A549 (cell line): ENCODE measurements around the gene LAPTM5.

Experiments
- EP300 ChIP-seq, 2 experiments: fragments of >200 bp; sonication (Bioruptor Twin); formaldehyde crosslinking; IDR thresholded peaks; 2 replicates in 1 of 2; 3 replicates in 1 of 2; pipeline ENCODE4 v1.6.1; 2016 to 2017
- JUNB ChIP-seq: fragments of >200 bp; sonication (Bioruptor Twin); formaldehyde crosslinking; IDR thresholded peaks from 2 replicates; pipeline ENCODE4 v1.6.1; 2016
- RNF2 ChIP-seq: fragments of 200-600 bp; sonication (generic); IDR thresholded peaks from 2 replicates; pipeline ENCODE4 v1.6.1; 2016; ENCODE audit warnings: low read depth, mild to moderate bottlenecking, antibody characterized with exemption, moderate library complexity, borderline replicate concordance
- SREBF2 ChIP-seq: fragments of 450-650 bp; IDR thresholded peaks from 2 replicates; pipeline ENCODE4 v1.6.1; 2014; ENCODE audit warnings: mild to moderate bottlenecking, moderate library complexity
- TF ChIP-seq, protein P1 (sequence below): fragments of >200 bp; sonication (Bioruptor Twin); formaldehyde crosslinking; IDR thresholded peaks from 3 replicates; pipeline ENCODE4 v1.5.1; 2016

GRCh38 chr1:30726773-30727684 is 30.5 kb downstream of the LAPTM5 start:
- no peak for TF ChIP-seq EP300 (IDR thresholded peaks at IDR 0.05)
- no peak for TF ChIP-seq SREBF2
- no peak for TF ChIP-seq RNF2
- no peak for TF ChIP-seq JUNB
- TF ChIP-seq, protein P1, sequence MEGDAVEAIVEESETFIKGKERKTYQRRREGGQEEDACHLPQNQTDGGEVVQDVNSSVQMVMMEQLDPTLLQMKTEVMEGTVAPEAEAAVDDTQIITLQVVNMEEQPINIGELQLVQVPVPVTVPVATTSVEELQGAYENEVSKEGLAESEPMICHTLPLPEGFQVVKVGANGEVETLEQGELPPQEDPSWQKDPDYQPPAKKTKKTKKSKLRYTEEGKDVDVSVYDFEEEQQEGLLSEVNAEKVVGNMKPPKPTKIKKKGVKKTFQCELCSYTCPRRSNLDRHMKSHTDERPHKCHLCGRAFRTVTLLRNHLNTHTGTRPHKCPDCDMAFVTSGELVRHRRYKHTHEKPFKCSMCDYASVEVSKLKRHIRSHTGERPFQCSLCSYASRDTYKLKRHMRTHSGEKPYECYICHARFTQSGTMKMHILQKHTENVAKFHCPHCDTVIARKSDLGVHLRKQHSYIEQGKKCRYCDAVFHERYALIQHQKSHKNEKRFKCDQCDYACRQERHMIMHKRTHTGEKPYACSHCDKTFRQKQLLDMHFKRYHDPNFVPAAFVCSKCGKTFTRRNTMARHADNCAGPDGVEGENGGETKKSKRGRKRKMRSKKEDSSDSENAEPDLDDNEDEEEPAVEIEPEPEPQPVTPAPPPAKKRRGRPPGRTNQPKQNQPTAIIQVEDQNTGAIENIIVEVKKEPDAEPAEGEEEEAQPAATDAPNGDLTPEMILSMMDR: no peak
